Activated CD4-positive, alpha-beta T cell treated with anti-CD3 and anti-CD28 coated beads, Interleukin-2, amount 10 ng/mL, durations not matched to agents 24 days and 14 days (primary cell): ENCODE data around the gene CES4A. TPM values are rescaled to one million over a fixed set of nuclear protein-coding genes. Genes with fewer than 3 reads are reported as not detected.

Experiments used
- DNase-seq: peaks from one replicate; pipeline ENCODE4 v3.0.0; 2022
- H3K27ac Mint-ChIP-seq: one replicate; pipeline ENCODE4 v1.8.0; 2022; ENCODE audit warnings: mild to moderate bottlenecking, mixed read lengths
- H3K27me3 Mint-ChIP-seq: one replicate; pipeline ENCODE4 v1.8.0; 2022; ENCODE audit warnings: mixed read lengths
- H3K36me3 Mint-ChIP-seq: one replicate; pipeline ENCODE4 v1.8.0; 2022; ENCODE audit warnings: low read depth, mild to moderate bottlenecking, mixed read lengths
- H3K4me1 Mint-ChIP-seq: one replicate; pipeline ENCODE4 v1.8.0; 2021; ENCODE audit warnings: mixed read lengths
- H3K4me3 Mint-ChIP-seq: one replicate; pipeline ENCODE4 v1.8.0; 2022; ENCODE audit warnings: mild to moderate bottlenecking, moderate library complexity, mixed read lengths
- H3K9me3 Mint-ChIP-seq: one replicate; pipeline ENCODE4 v1.8.0; 2021; ENCODE audit warnings: mixed read lengths
- intact Hi-C: fragments of 100-400 bp; cut with micrococcal nuclease; formaldehyde crosslinking; loops from one replicate; pipeline ENCODE4 v1.15.1; 2023
- total RNA-seq: library from RNA; stranded (reverse); gene quantifications from 2 replicates; pipeline ENCODE4 v1.2.3, GENCODE V29; 2022

Gene CES4A
- total RNA-seq, 1 donor from 2014 or later: 27.5 TPM

DNA sequence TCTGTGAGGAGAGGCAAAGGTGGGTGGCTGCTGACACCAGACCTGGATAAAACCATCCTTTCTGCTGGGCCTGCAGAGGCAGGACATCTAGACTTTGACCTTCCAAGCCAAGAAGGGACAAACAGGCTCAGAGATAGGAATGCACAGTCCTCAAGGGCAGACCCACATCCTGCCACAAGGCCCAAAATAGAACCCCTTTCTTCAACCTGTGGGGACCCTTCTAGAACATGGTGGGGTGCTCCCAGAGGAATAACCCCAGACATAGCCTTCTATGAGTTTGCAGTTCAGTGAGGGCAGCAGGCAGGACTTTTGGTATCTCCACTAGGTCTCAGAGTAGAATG lies 36.8 kb downstream of the CES4A start:
- Mint-ChIP-seq H3K4me1 (peaks cover 35% of the 10 kb centered on the region), H3K9me3 (no peaks in the 10 kb centered on the region), H3K27ac (no peak overlapping the region), H3K4me3 (peak overlapping the region; percentile 7), H3K36me3 (peaks cover 4% of the 10 kb centered on the region), H3K27me3 (no peaks in the 10 kb centered on the region)
- intact Hi-C loops: no loop called here
- DNase-seq: no peak

DNA sequence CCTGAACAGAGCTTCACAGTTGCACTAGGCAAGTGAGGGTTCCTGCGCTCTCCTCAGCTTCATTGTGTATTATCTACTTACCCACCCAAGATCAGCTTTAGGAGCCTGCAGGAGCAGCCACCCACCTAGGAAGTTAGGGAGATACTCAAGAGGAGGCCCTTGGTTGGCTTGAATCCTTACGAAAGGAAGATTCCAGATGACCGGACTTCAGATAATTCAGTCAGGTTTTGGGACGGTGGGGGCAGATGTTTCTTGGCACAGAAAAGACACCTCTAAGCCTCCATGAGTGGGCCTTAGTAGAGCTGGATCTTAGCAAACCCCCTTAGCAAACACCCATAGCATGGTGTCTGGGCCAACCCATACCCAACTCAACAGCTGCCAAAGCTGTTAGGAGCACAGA lies 38.2 kb downstream of the CES4A start:
- Mint-ChIP-seq H3K27ac (no peak overlapping the region), H3K27me3 (no peaks in the 10 kb centered on the region), H3K4me1 (peaks cover 41% of the 10 kb centered on the region), H3K9me3 (no peaks in the 10 kb centered on the region), H3K36me3 (peaks cover 16% of the 10 kb centered on the region), H3K4me3 (no peak overlapping the region)
- intact Hi-C loops: no loop called here
- no peak for DNase-seq

DNA sequence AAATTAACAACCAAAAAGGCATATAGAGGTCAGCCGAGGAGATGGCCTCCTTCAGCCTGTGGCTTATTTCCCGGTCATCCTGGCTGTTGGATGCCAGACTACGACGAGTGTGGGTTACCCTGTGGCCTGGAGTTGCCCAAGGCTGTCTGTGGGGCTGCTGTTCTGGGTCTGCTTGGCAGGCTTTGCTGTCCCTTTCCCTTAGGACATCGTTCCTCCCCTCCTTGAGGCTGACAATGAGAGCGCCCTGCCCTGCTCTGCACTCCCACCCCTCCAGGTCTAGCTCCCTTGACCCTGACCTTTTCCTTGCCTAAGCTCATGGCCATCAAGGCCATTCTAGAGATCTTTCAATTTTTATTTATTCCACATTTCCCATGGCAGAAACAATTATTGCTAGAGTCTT lies 38.7 kb downstream of the CES4A start:
- Mint-ChIP-seq H3K27me3 (no peaks in the 10 kb centered on the region), H3K9me3 (no peaks in the 10 kb centered on the region), H3K36me3 (peaks cover 21% of the 10 kb centered on the region), H3K27ac (peak overlapping the region; percentile 54), H3K4me3 (peak overlapping the region; percentile 62), H3K4me1 (peaks cover 46% of the 10 kb centered on the region)
- intact Hi-C loops: no loop called here
- no peak for DNase-seq

DNA sequence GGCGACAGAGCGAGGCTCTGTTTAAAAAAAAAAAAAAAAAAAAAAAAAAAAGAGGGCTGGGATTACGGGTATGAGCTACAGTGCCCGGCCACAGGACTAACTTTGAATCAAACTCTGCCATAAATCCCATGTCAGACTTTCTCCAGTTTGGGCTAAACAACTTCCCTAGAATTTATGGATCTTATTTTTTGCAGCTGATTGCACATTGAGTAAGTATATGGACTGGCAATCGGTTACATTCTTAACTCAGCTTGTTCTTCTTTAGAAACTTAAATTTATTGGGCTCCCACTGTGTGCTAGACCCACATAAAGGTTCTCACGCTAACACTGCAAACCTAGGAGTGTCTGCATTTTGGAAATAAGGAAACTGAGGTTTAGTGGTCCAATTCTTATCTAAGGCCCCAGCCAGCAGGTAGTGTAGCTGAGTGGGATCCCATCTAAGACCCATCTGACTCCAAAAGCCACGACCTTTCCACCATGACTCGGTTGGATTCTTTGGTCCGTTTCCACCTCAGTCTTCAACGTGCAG lies 39.8 kb downstream of the CES4A start:
- DNase-seq: no peak
- Mint-ChIP-seq H3K27ac (peak overlapping the region; percentile 95), H3K4me1 (peaks cover 52% of the 10 kb centered on the region), H3K9me3 (no peaks in the 10 kb centered on the region), H3K27me3 (no peaks in the 10 kb centered on the region), H3K4me3 (peak overlapping the region; percentile 96), H3K36me3 (peaks cover 30% of the 10 kb centered on the region)
- intact Hi-C loops: loop anchor here (1.0 kb wide), 1 partner anchor 10 kb away; no protein-coding TSS in a partner anchor

DNA sequence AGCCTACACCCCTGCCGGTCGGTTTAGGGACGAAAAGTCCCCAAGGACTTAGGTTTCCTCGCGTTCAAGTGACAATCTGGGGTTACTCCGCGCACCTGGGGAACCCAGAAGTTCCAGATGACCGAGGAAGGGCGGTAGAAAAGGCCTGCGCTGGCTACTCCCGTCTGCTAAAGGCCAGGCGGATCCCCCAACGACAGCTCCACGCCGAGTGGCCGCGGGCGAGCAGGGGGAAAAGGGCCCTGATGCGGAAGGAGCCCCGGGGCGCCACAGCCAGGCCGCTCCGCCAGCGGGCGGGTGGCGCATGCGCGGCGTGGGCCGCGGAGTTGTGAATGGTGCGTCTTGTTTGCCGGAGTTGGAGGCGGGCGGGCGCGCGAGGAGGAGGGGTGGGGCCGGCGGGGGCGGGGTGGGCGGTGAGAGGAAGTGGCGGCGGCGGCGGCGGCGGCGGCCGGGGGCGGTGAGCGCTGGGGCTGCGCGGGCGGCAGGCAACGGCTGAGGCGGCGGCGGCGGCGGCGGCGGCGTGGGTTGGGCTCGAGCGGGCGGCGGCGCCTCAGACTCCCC lies 40.4 kb downstream of the CES4A start, which contains the start of gene CBFB:
Gene CBFB (plus strand): TSS at position 454 of the 558 bp plus-strand sequence. CDS start 259 bp downstream, outside the sequence.
- DNase-seq: peak; percentile 98
- no peaks in the 10 kb centered on the region for H3K27me3 Mint-ChIP-seq
- H3K9me3 Mint-ChIP-seq: no peaks in the 10 kb centered on the region
- peak within 1 kb of the TSS; percentile 96 for H3K4me3 Mint-ChIP-seq
- peaks cover 53% of the 10 kb centered on the region for H3K4me1 Mint-ChIP-seq
- peak within 1 kb of the TSS; percentile 95 for H3K27ac Mint-ChIP-seq
- intact Hi-C loops: loop anchor here (1.0 kb wide), 2 partner anchors 10 to 44 kb away; no protein-coding TSS in a partner anchor
- peaks cover 34% of the 10 kb centered on the region for H3K36me3 Mint-ChIP-seq

DNA sequence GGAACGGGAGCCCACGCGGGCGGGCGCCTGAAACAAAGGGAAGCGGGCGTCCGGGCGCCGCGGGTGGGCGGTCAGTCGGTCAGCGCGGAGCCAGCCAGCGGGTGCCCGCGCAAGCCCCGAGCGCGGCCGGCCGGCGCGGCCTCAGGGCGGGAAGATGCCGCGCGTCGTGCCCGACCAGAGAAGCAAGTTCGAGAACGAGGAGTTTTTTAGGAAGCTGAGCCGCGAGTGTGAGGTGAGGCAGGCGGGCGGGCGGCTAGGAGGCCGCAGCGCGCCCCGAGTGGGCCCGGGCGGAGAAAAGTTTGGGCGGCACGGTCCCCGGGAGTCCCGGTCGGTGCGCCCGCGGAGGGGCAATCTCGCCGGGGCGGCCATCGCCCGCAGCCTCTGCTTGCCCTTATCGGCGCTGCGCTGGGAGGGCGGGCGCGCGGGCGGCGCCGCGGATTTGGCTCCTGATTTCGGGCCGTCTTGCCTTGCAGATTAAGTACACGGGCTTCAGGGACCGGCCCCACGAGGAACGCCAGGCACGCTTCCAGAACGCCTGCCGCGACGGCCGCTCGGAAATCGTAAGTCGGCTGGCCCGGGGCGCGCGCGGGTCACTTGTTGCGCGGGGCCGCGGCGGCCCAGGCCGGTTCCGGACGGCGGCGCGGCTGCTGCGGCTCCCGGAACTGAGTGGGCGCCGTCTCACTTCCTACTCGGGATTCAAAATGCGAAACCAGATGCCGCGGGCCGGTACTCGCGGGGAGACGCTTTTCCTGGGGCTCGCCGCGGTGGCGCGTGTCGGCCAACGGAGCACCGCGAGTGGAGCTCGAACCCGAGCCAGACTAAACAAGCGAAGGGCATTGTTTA lies 41.1 kb downstream of the CES4A start:
- H3K27ac Mint-ChIP-seq: peak overlapping the region; percentile 95
- intact Hi-C loops: loop anchor here (1.0 to 5.0 kb wide), 3 partner anchors 27 to 78 kb away; partner anchors contain the start of gene PHAF1
- no peaks in the 10 kb centered on the region for H3K9me3 Mint-ChIP-seq
- H3K4me3 Mint-ChIP-seq: peak overlapping the region; percentile 96
- DNase-seq: peak; percentile 91
- H3K4me1 Mint-ChIP-seq: peaks cover 51% of the 10 kb centered on the region
- H3K27me3 Mint-ChIP-seq: no peaks in the 10 kb centered on the region
- H3K36me3 Mint-ChIP-seq: peaks cover 38% of the 10 kb centered on the region

DNA sequence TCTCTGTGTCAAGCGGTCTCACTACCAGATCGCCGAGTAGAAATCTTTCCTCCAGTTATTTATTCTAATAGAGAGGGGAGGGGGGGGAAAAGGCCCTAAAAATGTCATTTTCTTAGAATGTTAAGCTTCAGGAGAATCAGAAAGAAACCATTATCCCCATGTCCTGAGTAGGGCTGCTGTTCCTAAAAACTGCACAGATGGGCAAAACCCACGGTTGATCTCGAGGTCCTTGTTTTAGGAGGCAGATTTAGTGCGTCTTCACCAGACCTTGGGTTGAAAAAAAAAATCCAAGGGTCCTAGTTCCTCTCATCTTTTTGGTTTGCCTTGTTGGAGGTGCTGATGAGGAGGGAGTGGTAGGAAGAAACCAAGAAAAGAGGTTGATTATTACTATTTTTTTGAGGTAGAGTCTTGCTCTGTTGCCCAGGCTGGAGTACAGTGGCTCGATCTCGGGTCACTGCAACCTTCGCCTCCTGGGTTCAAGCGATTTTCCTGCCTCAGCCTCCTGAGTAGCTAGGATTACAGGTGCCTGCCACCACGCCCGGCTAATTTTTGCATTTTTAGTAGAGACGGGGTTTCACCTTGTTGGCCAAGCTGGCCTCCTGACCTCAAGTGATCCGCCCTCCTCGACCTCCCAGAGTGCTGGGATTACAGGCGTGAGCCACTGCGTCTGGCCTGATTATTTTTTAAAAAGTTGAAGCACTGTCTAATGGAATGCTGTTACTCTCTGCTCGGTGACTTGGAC lies 42.0 kb downstream of the CES4A start:
- peak overlapping the region; percentile 92 for H3K27ac Mint-ChIP-seq
- intact Hi-C loops: loop anchor here (1.0 to 5.0 kb wide), 2 partner anchors 26 to 77 kb away; partner anchors contain the start of gene PHAF1
- no peak for DNase-seq
- no peaks in the 10 kb centered on the region for H3K27me3 Mint-ChIP-seq
- H3K4me3 Mint-ChIP-seq: peak overlapping the region; percentile 96
- H3K9me3 Mint-ChIP-seq: no peaks in the 10 kb centered on the region
- H3K4me1 Mint-ChIP-seq: peaks cover 52% of the 10 kb centered on the region
- H3K36me3 Mint-ChIP-seq: peaks cover 47% of the 10 kb centered on the region

DNA sequence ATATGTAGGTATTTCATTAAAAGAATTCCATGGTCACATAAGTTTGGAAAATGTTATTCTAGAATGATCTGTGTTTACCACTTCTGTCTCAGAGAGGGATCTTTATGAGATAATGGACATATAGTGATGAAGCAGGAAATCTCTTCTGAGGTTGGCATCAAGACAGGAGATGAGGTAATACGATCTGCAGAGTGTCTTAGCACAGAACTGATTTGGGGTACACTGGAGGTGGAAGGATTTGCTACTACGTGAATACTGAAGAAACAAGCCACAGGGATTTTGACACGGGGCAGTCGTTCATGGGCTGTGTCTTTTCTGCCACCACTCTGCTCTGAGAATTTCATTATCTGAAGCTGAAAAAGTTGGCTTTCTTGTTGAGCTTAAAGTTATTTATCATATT lies 46.1 kb downstream of the CES4A start:
- H3K4me1 Mint-ChIP-seq: peaks cover 57% of the 10 kb centered on the region
- H3K4me3 Mint-ChIP-seq: peak overlapping the region; percentile 7
- no peaks in the 10 kb centered on the region for H3K9me3 Mint-ChIP-seq
- peak overlapping the region; percentile 42 for H3K27ac Mint-ChIP-seq
- no peaks in the 10 kb centered on the region for H3K27me3 Mint-ChIP-seq
- peaks cover 71% of the 10 kb centered on the region for H3K36me3 Mint-ChIP-seq
- intact Hi-C loops: loop anchor here (5.0 kb wide), 1 partner anchor 73 kb away; the partner anchor contains the start of gene PHAF1
- DNase-seq: no peak

DNA sequence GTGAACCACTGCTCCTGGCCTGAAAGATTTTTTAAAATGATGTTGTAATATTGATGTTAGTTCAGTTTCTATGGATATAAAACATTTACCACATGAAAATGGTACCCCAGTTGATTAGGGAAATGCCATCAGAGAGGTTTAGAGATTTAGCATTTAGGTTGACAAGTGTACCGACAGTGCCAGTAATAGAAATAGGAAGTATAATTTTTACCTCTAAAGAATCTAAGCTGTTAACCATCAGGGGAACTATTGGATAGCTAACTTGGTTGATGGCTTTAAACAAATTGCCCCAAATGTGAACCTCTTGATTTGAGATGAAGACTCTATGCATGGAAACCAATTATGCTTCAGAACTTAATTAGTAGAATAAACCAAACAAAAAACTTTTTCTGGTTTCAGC lies 47.0 kb downstream of the CES4A start:
- Mint-ChIP-seq H3K9me3 (no peaks in the 10 kb centered on the region), H3K27me3 (no peaks in the 10 kb centered on the region), H3K27ac (no peak overlapping the region), H3K36me3 (peaks cover 73% of the 10 kb centered on the region), H3K4me1 (peaks cover 60% of the 10 kb centered on the region), H3K4me3 (no peak overlapping the region)
- intact Hi-C loops: no loop called here
- DNase-seq: no peak

DNA sequence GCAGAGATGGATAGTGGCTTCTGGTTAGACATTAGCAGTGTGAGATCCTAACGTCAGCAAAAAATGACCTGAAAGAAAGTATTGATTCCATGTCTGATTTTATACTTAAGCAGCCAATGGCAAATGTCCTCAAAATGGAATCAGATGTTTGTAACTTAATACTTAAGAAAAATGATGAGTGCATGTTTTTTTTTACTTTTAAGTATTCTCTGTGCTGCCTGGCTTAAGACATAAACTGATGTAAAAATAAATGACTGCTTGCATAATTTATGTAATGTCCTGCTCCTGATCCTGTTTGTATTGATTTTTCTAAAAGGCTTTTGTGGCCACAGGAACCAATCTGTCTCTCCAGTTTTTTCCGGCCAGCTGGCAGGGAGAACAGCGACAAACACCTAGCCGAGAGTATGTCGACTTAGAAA lies 47.9 kb downstream of the CES4A start:
- intact Hi-C loops: no loop called here
- peak; percentile 29 for DNase-seq
- no peak overlapping the region for H3K4me3 Mint-ChIP-seq
- H3K9me3 Mint-ChIP-seq: no peaks in the 10 kb centered on the region
- peaks cover 63% of the 10 kb centered on the region for H3K4me1 Mint-ChIP-seq
- no peaks in the 10 kb centered on the region for H3K27me3 Mint-ChIP-seq
- no peak overlapping the region for H3K27ac Mint-ChIP-seq
- H3K36me3 Mint-ChIP-seq: peaks cover 75% of the 10 kb centered on the region

DNA sequence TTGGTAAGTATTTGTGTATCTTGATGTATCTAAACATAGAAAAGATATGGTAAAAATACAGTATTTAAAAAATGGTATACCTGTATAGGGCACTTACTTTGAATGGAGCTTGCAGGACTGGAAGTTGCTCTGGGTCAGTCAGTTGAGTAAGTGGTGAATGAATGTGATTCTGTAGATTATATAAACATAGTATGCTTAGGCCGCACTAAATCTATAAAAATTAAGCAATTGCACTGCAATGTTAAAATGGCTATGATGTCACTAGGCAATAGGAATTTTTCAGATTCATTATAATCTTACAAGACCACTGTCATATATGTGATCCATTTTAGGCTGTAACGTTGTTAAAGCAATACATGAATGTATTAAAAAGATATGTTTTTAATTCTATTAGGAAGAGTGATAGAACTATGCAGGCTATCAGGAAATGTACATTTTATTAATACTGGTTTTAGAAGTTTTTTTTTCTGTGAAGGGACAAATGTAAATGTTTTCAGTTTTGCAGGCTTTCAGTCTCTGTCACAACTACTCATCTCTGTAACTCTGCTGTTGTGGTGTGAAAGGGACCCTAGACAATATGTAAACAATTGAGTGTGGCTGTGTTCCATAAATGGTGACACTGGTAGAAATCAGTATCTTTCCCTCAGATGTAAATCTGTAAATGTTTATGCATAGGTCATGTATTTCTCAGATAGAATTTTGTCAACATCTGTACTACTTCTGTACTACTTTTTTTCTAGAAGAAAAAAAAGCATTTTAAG lies 51.1 kb downstream of the CES4A start:
- Mint-ChIP-seq H3K27ac (peak overlapping the region; percentile 41), H3K4me1 (peaks cover 46% of the 10 kb centered on the region), H3K27me3 (no peaks in the 10 kb centered on the region), H3K4me3 (no peak overlapping the region), H3K36me3 (peaks cover 62% of the 10 kb centered on the region), H3K9me3 (no peaks in the 10 kb centered on the region)
- intact Hi-C loops: loop anchor here (2.0 kb wide), 1 partner anchor 15 kb away; no protein-coding TSS in a partner anchor
- DNase-seq: peak; percentile 43

DNA sequence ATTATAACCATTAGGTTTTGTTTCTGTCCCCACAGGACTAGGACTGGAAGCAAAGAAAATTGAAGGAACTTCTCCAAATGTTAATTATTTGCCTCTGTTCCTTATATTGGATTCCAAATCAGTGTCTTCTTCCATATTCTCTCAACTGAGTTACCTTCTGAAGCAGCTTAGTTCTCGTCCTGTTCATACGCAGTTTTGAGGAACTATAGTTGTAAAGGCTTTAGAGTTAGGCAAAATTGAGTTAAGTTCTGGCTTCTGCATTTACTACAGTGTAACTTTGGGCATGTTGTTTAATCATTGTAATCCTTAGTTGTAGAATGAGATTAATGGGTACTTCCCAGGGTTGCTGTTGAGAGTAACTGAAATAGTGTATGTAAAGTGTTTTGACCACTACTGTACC lies 51.8 kb downstream of the CES4A start:
- Mint-ChIP-seq H3K4me1 (peaks cover 38% of the 10 kb centered on the region), H3K36me3 (peaks cover 57% of the 10 kb centered on the region)

DNA sequence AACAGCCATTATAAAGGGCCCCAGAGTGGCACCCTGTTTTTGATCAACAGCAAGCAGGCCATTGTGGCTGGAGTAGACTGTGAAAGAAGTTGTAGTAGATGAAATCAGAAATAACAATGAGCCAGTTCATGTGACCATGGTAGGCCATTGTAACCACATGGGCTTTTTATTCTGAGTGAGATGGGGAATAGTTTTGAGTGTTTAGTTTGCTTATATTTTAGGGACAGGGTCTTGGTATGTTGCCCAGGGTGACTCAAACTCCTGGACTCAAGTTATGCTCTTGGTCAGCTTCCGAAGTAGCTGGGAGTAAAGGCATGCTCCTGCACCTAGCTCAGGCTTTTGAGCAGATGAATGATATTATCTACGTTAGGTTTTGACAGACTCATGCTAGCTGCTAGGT lies 52.5 kb downstream of the CES4A start:
- peaks cover 36% of the 10 kb centered on the region for H3K4me1 Mint-ChIP-seq
- peaks cover 55% of the 10 kb centered on the region for H3K36me3 Mint-ChIP-seq
- DNase-seq: peak; percentile 48
- H3K27me3 Mint-ChIP-seq: no peaks in the 10 kb centered on the region
- H3K27ac Mint-ChIP-seq: peak overlapping the region; percentile 30
- no peaks in the 10 kb centered on the region for H3K9me3 Mint-ChIP-seq
- intact Hi-C loops: no loop called here
- H3K4me3 Mint-ChIP-seq: no peak overlapping the region

More for the DNA sequence above, 51.8 kb downstream of the CES4A start:
- Mint-ChIP-seq H3K27me3 (no peaks in the 10 kb centered on the region), H3K27ac (peak overlapping the region; percentile 30), H3K4me3 (no peak overlapping the region), H3K9me3 (no peaks in the 10 kb centered on the region)
- peak; percentile 13 for DNase-seq
- intact Hi-C loops: no loop called here
